Neural progenitor cell (in vitro differentiated cells): Measurements from ENCODE around the gene MYL2.

ENCODE experiments used
- CTCF ChIP-seq: fragments of 200-600 bp; sonication (generic); IDR thresholded peaks from 2 replicates; pipeline ENCODE4 v1.5.1; 2017; ENCODE audit warnings: antibody characterized with exemption, mild to moderate bottlenecking
- EZH2 ChIP-seq: fragments of 200-600 bp; sonication (generic); IDR thresholded peaks from 2 replicates; pipeline ENCODE4 v1.6.1; 2017; ENCODE audit warnings: antibody characterized with exemption, mild to moderate bottlenecking, moderate library complexity

- no peak for TF ChIP-seq CTCF
- no peak for TF ChIP-seq EZH2
These were observed 8.1 kb downstream of the MYL2 start for GRCh38 chr12:110912263-110912662.
